ENCODE measurements around the gene ATP2B2. TPM values are rescaled to one million over a fixed set of nuclear protein-coding genes. Genes with fewer than 3 reads are reported as not detected.
"Not testable (repeated sequence)": the region's sequence is repeated elsewhere in the genome, so short reads cannot be mapped to it uniquely, and the experiment has no call there.

Gene ATP2B2
- total RNA-seq, 1 experiment from 2014 or later, result not detected

- H3K36me3 Mint-ChIP-seq (ENCODE audit: insufficient read depth, unreplicated experiment), result no peaks in the 10 kb centered on the region
- H3K9me3 Mint-ChIP-seq (ENCODE audit: unreplicated experiment), result peaks cover 5% of the 10 kb centered on the region
- CTCF ChIA-PET, result no interaction called here
- H3K4me3 Mint-ChIP-seq (ENCODE audit: unreplicated experiment), result no peak overlapping the region
- H3K27me3 Mint-ChIP-seq (ENCODE audit: insufficient read depth, unreplicated experiment), result no peaks in the 10 kb centered on the region
- DNase-seq (ENCODE audit: unreplicated experiment), result no peak
- POLR2A ChIA-PET, result no interaction called here
- intact Hi-C loops (cut with micrococcal nuclease), result no loop called here
- TF ChIP-seq CTCF (IDR thresholded peaks at IDR 0.05; ENCODE audit: unreplicated experiment), result no peak
- no peak overlapping the region for H3K27ac Mint-ChIP-seq (ENCODE audit: low read depth, unreplicated experiment)
- BruUV-seq (replicated peaks), result no TSS peak
- peaks cover 10% of the 10 kb centered on the region for H3K4me1 Mint-ChIP-seq (ENCODE audit: insufficient read depth, unreplicated experiment)
These were observed 41.5 kb upstream of the ATP2B2 start for GRCh38 chr3:10546820-10547263.

- no peak overlapping the region for H3K27ac Mint-ChIP-seq (ENCODE audit: low read depth, unreplicated experiment)
- no peaks in the 10 kb centered on the region for H3K36me3 Mint-ChIP-seq (ENCODE audit: insufficient read depth, unreplicated experiment)
- peaks cover 11% of the 10 kb centered on the region for H3K9me3 Mint-ChIP-seq (ENCODE audit: unreplicated experiment)
- CTCF ChIA-PET, result no interaction called here
- intact Hi-C loops (cut with micrococcal nuclease), result no loop called here
- no peaks in the 10 kb centered on the region for H3K27me3 Mint-ChIP-seq (ENCODE audit: insufficient read depth, unreplicated experiment)
- TF ChIP-seq CTCF (IDR thresholded peaks at IDR 0.05; ENCODE audit: unreplicated experiment), result no peak
- DNase-seq (ENCODE audit: unreplicated experiment), result no peak
- H3K4me1 Mint-ChIP-seq (ENCODE audit: insufficient read depth, unreplicated experiment), result peaks cover 5% of the 10 kb centered on the region
- POLR2A ChIA-PET, result no interaction called here
- H3K4me3 Mint-ChIP-seq (ENCODE audit: unreplicated experiment), result no peak overlapping the region
- BruUV-seq (replicated peaks), result no TSS peak
These were observed 40.8 kb upstream of the ATP2B2 start for GRCh38 chr3:10546181-10546624.

GRCh38 chr3:10542518-10542917 lies 37.1 kb upstream of the ATP2B2 start:
- H3K4me1 Mint-ChIP-seq (ENCODE audit: insufficient read depth, unreplicated experiment), result no peaks in the 10 kb centered on the region
- TF ChIP-seq CTCF (IDR thresholded peaks at IDR 0.05; ENCODE audit: unreplicated experiment), result no peak
- intact Hi-C loops (cut with micrococcal nuclease), result no loop called here
- ChIA-PET POLR2A (interaction anchor here (0.7 kb wide), 1 partner anchor 135 kb away, joined by 3 read pairs; no protein-coding TSS in a partner anchor), CTCF (no interaction called here)
- peaks cover 15% of the 10 kb centered on the region for H3K9me3 Mint-ChIP-seq (ENCODE audit: unreplicated experiment)
- no peaks in the 10 kb centered on the region for H3K27me3 Mint-ChIP-seq (ENCODE audit: insufficient read depth, unreplicated experiment)
- no peaks in the 10 kb centered on the region for H3K36me3 Mint-ChIP-seq (ENCODE audit: insufficient read depth, unreplicated experiment)
- no peak overlapping the region for H3K27ac Mint-ChIP-seq (ENCODE audit: low read depth, unreplicated experiment)
- no peak for DNase-seq (ENCODE audit: unreplicated experiment)
- no peak overlapping the region for H3K4me3 Mint-ChIP-seq (ENCODE audit: unreplicated experiment)
- no TSS peak for BruUV-seq (replicated peaks)

- BruUV-seq (replicated peaks); intact Hi-C loops (cut with micrococcal nuclease); CTCF ChIA-PET; H3K4me3 Mint-ChIP-seq (ENCODE audit: unreplicated experiment); H3K36me3 Mint-ChIP-seq (ENCODE audit: insufficient read depth, unreplicated experiment); H3K4me1 Mint-ChIP-seq (ENCODE audit: insufficient read depth, unreplicated experiment); POLR2A ChIA-PET; H3K27ac Mint-ChIP-seq (ENCODE audit: low read depth, unreplicated experiment); DNase-seq (ENCODE audit: unreplicated experiment): not testable (repeated sequence)
- Mint-ChIP-seq H3K27me3 (ENCODE audit: insufficient read depth, unreplicated experiment) (peaks cover 16% of the 10 kb centered on the region), H3K9me3 (ENCODE audit: unreplicated experiment) (peaks cover 15% of the 10 kb centered on the region)
These were observed 35.0 kb upstream of the ATP2B2 start for GRCh38 chr3:10540347-10540746.

- BruUV-seq (replicated peaks), result no TSS peak
- ChIA-PET POLR2A (no interaction called here), CTCF (interaction anchor here (0.7 kb wide), 2 partner anchors 10 to 206 kb away, joined by 3 to 4 read pairs; no protein-coding TSS in a partner anchor)
- H3K4me3 Mint-ChIP-seq (ENCODE audit: unreplicated experiment), result no peak overlapping the region
- intact Hi-C loops (cut with micrococcal nuclease), result no loop called here
- H3K27ac Mint-ChIP-seq (ENCODE audit: low read depth, unreplicated experiment), result no peak overlapping the region
- H3K27me3 Mint-ChIP-seq (ENCODE audit: insufficient read depth, unreplicated experiment), result peaks cover 62% of the 10 kb centered on the region
- no peaks in the 10 kb centered on the region for H3K9me3 Mint-ChIP-seq (ENCODE audit: unreplicated experiment)
- no peaks in the 10 kb centered on the region for H3K4me1 Mint-ChIP-seq (ENCODE audit: insufficient read depth, unreplicated experiment)
- H3K36me3 Mint-ChIP-seq (ENCODE audit: insufficient read depth, unreplicated experiment), result no peaks in the 10 kb centered on the region
- TF ChIP-seq CTCF (IDR thresholded peaks at IDR 0.05; ENCODE audit: unreplicated experiment), result no peak
- DNase-seq (ENCODE audit: unreplicated experiment), result no peak
These were observed 28.7 kb upstream of the ATP2B2 start for GRCh38 chr3:10534066-10534465.
